Muscle layer of colon (tissue), 2 donors: ENCODE results near the gene STAT5B.

Experiments used
- H3K27ac ChIP-seq: one replicate; pipeline ENCODE4 v1.7.0; 2013; ENCODE audit warnings: low read depth, mild to moderate bottlenecking, low read length, moderate library complexity
- H3K27me3 ChIP-seq, 2 donors: one replicate each; pipeline ENCODE4 v1.7.0; 2013; ENCODE audit warnings: low read length in 2 of 2, mild to moderate bottlenecking in 2 of 2; ENCODE audit not compliant: insufficient read depth in 2 of 2, control insufficient read depth in 1 of 2
- H3K36me3 ChIP-seq: one replicate; pipeline ENCODE4 v1.7.0; 2013; ENCODE audit warnings: mild to moderate bottlenecking, low read length; ENCODE audit not compliant: insufficient read depth
- H3K4me1 ChIP-seq: one replicate; pipeline ENCODE4 v1.7.0; 2013; ENCODE audit warnings: mild to moderate bottlenecking, low read length; ENCODE audit not compliant: insufficient read depth
- H3K4me3 ChIP-seq, 2 donors: one replicate each; pipeline ENCODE4 v1.7.0; 2013; ENCODE audit warnings: low read length in 2 of 2, low read depth in 1 of 2, mild to moderate bottlenecking in 1 of 2, moderate library complexity in 1 of 2
- H3K9ac ChIP-seq: one replicate; pipeline ENCODE4 v1.7.0; 2013; ENCODE audit warnings: low read length
- H3K9me3 ChIP-seq: one replicate; pipeline ENCODE4 v1.7.0; 2013; ENCODE audit warnings: mild to moderate bottlenecking, low read length
- donor health status: abdominal sarcoma.
- donor health status: Adenocarcinoma of cecum.

STAT5B gene

GRCh38 chr17:42159796-42160530 is 116.2 kb downstream of the STAT5B start:
- no peaks in the 10 kb centered on the region for H3K27me3 ChIP-seq
- no peak overlapping the region for H3K4me3 ChIP-seq
- no peak overlapping the region for H3K27ac ChIP-seq
- H3K4me1 ChIP-seq: no peaks in the 10 kb centered on the region
- H3K9me3 ChIP-seq: no peaks in the 10 kb centered on the region
- no peak overlapping the region for H3K9ac ChIP-seq
- H3K36me3 ChIP-seq: no peaks in the 10 kb centered on the region

GRCh38 chr17:42155614-42156045 is 120.6 kb downstream of the STAT5B start:
- Histone ChIP-seq H3K27ac (no peak overlapping the region), H3K4me1 (peaks cover 16% of the 10 kb centered on the region), H3K27me3 (no peaks in the 10 kb centered on the region), H3K4me3 (peak overlapping the region; percentile 44 to 54), H3K9me3 (no peaks in the 10 kb centered on the region), H3K9ac (no peak overlapping the region), H3K36me3 (no peaks in the 10 kb centered on the region)

- Histone ChIP-seq H3K9ac (peak overlapping the region; percentile 77), H3K27ac (peak overlapping the region; percentile 89), H3K27me3 (no peaks in the 10 kb centered on the region), H3K4me3 (peak overlapping the region; percentile 90 to 99), H3K4me1 (peaks cover 22% of the 10 kb centered on the region), H3K9me3 (no peaks in the 10 kb centered on the region), H3K36me3 (no peaks in the 10 kb centered on the region)
Measured at GRCh38 chr17:42153919-42154742, 122.1 kb downstream of the STAT5B start.
